Peyer's patch (tissue), 4 donors: ENCODE measurements around the gene ZNF609.

Experiments
- POLR2A ChIP-seq, 2 donors: fragments of 450-650 bp; IDR thresholded peaks; one replicate each; pipeline ENCODE4 v1.5.1; 2017; ENCODE audit warnings: antibody characterized with exemption in 2 of 2, mild to moderate bottlenecking in 2 of 2, moderate library complexity in 2 of 2
- TF ChIP-seq, protein P1 (sequence below), 6 experiments: fragments of 450-650 bp in 4 of 6; fragments of 200-600 bp in 2 of 6; sonication (generic) in 1 of 6; IDR thresholded peaks; one replicate each; pipeline ENCODE4 v1.5.1; 2017 to 2019; ENCODE audit warnings: antibody characterized with exemption in 6 of 6, mild to moderate bottlenecking in 3 of 6, moderate library complexity in 1 of 6

DNA sequence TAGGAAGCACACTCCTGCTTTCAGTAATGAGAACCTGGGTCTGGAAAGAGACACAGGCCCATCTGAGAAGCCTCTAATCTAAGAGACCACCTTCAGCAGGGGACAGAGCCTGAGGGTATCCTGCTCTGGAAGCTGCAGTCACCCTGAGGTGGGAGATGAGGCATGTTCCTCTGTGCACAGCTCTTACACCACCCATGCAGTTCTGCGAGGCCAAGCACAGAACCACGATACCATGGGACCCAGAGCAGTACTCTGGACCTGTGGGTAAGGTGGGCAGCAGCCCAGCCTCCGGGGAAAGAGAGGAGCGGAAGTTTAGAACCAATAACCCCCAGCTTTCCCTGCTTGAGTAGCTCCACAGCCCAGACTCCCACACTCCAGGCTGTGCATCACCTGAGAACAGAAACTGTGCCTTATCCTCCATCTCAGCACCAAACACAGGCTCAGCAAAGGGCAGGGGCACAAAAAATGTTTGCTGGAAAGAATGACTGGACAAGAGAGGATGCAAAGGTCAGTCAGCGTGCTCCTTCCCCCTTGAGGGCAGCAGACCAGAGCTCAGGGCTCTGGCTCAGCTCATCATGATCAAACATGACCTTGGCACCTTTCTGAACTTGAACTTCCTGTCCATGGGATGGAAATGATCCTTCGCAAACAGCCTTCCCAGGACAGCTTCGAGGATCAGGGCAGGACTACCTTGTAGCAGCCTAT is 271.9 kb downstream of the ZNF609 start:
- TF ChIP-seq, protein P1, sequence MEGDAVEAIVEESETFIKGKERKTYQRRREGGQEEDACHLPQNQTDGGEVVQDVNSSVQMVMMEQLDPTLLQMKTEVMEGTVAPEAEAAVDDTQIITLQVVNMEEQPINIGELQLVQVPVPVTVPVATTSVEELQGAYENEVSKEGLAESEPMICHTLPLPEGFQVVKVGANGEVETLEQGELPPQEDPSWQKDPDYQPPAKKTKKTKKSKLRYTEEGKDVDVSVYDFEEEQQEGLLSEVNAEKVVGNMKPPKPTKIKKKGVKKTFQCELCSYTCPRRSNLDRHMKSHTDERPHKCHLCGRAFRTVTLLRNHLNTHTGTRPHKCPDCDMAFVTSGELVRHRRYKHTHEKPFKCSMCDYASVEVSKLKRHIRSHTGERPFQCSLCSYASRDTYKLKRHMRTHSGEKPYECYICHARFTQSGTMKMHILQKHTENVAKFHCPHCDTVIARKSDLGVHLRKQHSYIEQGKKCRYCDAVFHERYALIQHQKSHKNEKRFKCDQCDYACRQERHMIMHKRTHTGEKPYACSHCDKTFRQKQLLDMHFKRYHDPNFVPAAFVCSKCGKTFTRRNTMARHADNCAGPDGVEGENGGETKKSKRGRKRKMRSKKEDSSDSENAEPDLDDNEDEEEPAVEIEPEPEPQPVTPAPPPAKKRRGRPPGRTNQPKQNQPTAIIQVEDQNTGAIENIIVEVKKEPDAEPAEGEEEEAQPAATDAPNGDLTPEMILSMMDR (IDR thresholded peaks at IDR 0.05): no peak
- TF ChIP-seq POLR2A (IDR thresholded peaks at IDR 0.05): no peak
